Right forelimb (tissue), 1 donor: ENCODE measurements around the gene ST6GALNAC6.
"Not testable (repeated sequence)": the region's sequence is repeated elsewhere in the genome, so short reads cannot be mapped to it uniquely, and the experiment has no call there.

Experiments
- DNase-seq: peaks from one replicate; pipeline ENCODE4 v3.0.0-alpha.2; 2018

The ST6GALNAC6 gene

GRCh38 chr9:127871531-127871930 lies 27.9 kb downstream of the ST6GALNAC6 start:
- no peak for DNase-seq

GRCh38 chr9:127870887-127871286 lies 28.5 kb downstream of the ST6GALNAC6 start:
- DNase-seq, result no peak

GRCh38 chr9:127870153-127870491 lies 29.3 kb downstream of the ST6GALNAC6 start:
- DNase-seq, result not testable (repeated sequence)

- peak; percentile 92 for DNase-seq
Measured at GRCh38 chr9:127869310-127870152, 29.9 kb downstream of the ST6GALNAC6 start.

DNA sequence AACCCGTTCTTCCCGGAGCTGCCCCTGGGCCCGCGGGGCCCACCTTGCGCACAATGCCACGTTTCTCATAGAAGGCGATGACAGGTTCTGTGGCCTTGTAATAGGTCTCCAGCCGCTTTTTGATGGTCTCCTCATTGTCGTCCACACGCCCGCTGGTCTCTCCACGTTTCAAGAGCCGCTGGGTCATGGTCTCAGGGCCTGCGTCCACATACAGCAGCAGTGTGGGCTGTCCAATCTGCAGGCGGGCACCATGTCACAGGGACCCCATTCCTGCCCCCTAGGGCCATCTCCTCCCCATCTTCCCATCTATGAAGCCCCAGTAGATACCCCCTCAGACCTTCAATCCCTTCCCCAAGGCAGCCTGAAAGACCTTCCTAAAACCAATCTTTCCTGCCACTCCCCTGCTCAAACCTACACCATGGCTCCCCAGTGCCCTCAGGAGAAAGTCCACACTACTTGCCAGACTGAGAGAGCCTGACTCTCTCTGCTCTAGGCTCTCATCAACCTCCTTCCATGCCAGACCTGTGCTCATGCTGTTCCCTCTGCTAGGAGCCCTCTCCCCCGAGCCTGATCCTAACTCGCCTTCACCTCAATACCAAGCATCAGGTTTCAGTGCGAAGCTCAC lies 31.0 kb downstream of the ST6GALNAC6 start:
- DNase-seq, result no peak

DNA sequence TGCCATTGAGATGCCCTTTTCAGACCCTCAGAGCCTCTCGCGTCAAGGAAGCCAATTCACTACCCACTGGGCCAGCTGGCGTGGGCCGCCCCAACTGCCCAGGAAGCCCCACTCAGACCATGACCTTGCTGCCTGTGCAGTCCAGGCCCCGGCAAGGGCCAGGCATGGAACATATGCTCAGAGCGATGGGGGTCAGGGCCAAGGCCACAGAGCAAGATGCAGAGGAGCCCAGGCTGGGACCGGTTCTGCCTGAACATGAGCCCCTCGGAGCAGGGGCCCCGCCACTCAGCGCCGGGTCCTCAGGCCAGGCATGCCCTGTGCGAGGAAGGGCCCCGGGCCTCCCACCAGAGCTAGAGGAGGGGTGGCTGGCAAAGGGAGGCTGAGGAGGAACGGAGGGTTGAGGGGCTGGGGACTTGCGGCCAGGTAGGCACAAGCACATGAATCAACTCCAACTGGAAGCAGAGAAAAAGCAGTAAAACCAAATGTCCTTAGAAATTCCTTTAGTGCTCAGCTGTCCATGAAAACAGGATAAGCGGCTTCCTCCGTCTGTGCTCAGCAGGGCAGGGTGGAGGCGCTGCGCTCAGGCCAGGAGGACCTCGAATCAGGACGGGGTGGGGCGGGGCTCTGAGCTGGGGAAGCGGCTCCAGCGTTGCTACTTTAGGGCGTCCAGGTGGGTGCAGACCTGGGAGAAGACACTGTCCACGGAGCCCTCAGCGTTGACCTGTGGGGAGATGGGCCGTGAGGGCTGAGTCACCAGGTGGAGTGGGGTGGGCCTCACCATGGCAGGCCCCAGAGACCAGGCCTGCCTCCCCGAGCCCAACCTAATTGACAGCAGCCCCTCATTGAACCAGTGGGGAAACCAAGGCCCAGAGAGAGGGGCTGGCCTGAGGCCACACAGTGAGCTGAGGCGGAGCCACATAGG lies 31.8 kb downstream of the ST6GALNAC6 start:
- no peak for DNase-seq

DNA sequence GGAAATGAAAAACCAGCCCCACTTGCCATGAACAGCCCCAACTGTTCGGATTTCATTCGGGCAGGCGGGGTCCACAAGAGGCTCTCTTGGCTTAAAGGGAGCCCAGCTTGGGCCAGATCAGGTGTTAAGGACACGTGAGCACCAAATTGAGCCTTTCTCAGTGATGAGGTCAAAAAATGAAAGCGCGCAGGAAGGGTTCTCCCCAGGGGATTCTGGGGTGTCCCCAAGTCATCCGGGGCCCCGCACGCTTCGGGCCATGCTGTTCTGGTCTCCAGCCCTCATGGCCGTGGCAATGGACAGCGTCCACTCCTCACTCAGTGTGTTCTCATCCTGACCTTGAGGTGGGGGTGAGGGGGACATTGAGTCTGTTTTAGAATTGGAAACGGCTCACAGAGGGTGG lies 32.9 kb downstream of the ST6GALNAC6 start:
- DNase-seq, result no peak

DNA sequence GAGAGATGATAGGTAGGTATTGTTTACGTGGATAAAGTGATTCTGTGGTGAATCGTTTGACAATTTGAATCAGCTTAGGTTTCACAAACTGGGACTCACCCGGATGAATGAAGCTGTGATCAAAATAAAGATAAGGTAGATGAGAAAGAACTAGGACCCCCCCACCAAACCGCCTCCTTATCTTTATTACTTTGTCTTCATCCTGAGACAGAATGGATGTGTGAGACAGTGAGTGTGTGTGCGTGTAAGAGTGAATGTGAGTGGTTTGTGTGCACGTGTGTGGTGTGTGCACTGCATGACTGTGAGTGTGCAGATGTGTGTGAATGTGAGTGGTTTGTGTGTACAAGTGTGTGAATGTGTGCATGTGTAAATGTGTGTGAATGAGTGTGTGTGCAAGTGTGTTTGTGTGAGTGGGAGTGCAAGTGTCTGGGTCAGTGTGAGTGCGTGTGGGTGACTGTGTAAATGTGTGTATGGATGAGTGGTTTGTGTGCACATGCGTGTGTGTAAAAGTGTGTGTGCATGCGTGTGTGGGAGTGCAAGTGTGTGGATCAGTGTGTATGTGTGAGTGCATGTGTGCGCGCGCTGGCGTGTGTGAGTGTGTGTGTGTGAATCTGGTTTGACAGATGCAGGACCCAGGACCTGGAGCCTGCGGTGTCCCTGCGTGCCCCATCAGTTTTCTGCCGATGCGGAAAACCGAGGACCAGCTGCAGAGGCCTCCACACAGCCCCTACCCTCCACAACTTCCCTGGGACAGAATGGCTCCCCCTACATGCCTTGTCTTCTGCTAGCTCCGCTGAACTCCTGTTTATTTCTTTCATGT lies 33.5 kb downstream of the ST6GALNAC6 start:
- no peak for DNase-seq

DNA sequence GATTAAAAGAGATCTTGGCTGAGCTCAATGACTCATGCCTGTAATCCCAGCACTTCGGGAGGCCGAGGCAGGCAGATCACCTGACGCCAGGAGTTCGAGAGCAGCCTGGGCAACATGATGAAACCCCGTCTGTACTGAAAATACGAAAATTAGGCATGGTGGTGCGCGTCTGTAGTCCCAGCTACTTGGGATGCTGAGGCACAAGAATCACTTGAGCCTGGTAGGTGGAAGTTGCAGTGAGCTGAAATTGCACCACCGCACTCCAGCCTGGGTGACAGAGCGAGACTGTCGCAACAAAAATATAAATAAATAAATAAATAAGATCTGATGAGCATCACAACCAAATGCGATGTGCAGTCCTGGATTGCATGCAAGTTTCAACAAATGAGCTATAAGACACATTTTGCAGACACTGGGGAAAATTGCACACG lies 36.2 kb downstream of the ST6GALNAC6 start:
- DNase-seq, result no peak

DNA sequence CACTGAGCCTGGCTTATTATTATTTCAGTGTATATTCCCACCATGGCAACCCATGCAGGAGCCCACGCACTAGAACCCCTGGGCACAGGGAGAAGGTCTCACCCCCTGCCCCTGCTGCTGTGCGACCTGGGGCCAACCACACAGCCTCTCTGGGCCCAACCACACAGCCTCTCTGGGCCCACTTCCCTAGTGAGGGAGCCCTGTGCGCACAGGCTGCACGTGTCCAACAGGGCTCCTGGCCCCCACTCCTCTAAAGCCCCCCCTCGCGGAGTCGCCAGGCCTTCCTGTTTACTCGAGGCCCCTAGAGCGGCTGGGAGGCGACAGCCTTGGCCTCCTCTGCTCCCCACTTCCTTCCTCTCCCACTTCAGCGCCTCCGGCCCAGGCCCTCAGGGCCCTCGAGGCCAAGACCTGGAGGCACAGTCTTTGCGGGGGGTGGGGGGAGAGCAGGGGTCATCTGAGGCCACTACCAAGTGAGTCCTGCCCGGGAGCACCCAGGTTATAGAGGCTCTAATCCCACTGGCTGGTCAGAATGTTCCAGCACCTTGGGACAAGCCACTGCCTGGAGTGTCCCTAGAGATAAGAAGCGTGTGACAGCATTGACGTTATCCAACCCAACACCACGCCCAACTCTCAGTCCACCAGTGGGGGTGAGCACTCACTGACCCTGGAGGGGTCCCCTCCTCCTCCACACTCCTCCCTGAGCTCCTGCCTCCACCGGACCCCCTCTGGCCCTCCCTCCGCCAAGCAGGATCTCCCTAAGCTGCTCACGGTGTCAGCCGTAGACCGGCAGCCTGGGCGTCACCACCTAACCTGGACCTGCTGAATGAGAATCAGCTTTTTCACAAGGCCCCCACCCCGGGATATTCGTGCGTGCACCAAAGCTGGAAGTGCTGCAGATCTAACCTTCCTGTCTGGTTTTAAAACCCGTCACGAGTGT lies 37.1 kb downstream of the ST6GALNAC6 start:
- DNase-seq, result no peak

GRCh38 chr9:127860779-127861178 lies 38.6 kb downstream of the ST6GALNAC6 start:
- no peak for DNase-seq

GRCh38 chr9:127860260-127860659 lies 39.1 kb downstream of the ST6GALNAC6 start:
- no peak for DNase-seq

- DNase-seq, result no peak
Measured at GRCh38 chr9:127858041-127858512, 41.3 kb downstream of the ST6GALNAC6 start.

GRCh38 chr9:127857278-127857677 lies 42.1 kb downstream of the ST6GALNAC6 start:
- DNase-seq, result no peak

DNA sequence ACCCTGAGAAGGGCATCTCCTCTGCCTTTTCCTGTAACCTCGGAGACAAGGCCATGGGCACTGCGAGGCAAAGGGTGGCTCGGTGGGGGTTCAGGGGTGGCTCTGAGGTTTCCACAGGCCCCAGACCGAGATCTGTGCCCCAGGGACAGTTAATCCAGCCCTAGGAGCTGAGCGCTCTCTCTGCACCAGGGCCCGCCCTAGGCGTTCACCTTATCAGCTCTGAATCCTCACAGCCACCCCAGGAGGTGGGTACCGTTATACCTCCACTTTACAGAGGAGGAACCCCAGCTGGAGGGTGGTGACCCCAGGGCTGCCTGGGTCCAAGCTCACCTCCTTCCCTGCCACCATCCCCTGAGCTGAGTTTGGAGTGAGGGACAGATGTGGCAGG lies 42.7 kb downstream of the ST6GALNAC6 start:
- DNase-seq, result no peak

- DNase-seq, result no peak
Measured at GRCh38 chr9:127856094-127856728, 43.2 kb downstream of the ST6GALNAC6 start.

DNA sequence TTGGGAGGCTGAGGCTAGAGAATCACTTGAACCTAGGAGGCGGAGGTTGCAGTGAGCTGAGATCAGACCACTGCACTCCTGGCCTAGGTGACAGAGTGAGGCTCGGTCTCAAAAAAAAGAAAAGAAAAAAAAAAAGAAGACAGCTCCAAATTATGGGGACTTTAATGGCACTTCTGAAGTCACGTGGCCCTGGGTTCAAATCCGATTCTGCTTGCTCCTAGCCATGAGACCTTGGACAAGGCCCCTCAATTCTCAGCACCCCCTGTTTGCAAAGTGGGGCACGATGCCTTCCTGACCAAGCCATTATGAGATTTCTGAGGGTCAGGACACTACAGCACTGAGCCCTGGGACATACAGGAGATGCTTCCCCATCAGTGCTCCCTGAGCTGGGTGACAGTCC lies 43.9 kb downstream of the ST6GALNAC6 start:
- DNase-seq, result no peak

- DNase-seq, result no peak
Measured at GRCh38 chr9:127854960-127855359, 44.4 kb downstream of the ST6GALNAC6 start.

GRCh38 chr9:127854184-127854806 lies 45.1 kb downstream of the ST6GALNAC6 start, which contains the start of gene ENG:
Gene ENG, minus strand, starts transcription at chr9:127854658. Its CDS starts 303 bp downstream, at chr9:127854355.
- DNase-seq, result peak; percentile 81
